IMR-90 (cell line): Measurements from ENCODE around the gene KCNQ1. TPM values are rescaled to one million over a fixed set of nuclear protein-coding genes. Genes with fewer than 3 reads are reported as not detected.

ENCODE experiments used
- ATAC-seq: fragments of 200-7000 bp; cut with Tn5 transposase; 2 replicates; pipeline ENCODE4 v1.9.1; 2020; ENCODE audit warnings: low read depth, mild to moderate bottlenecking, moderate library complexity
- BruUV-seq: library from RNA; stranded (reverse); fragments of 400-500 nt; replicated peaks from 2 replicates; lab custom pipeline; 2021; lab: Mats Ljungman, UMichigan
- CTCF ChIA-PET: fragments of 300-600 bp; formaldehyde crosslinking; extraction: SDS; loops from one replicate; lab custom pipeline; 2021; ENCODE audit warnings: antibody characterized with exemption; lab: Yijun Ruan, JAX
- POLR2A ChIA-PET: fragments of 300-600 bp; sonication (Branson Sonifier 250); formaldehyde crosslinking; loops from one replicate; lab custom pipeline; 2022; ENCODE audit warnings: antibody characterized with exemption; ENCODE audit not compliant: unreplicated experiment; lab: Charles Lee
- DNase-seq: peaks from one replicate; pipeline ENCODE4 v3.0.0; 2013
- H2AFZ ChIP-seq: replicated peaks from 2 replicates; pipeline ENCODE3; 2013; ENCODE audit warnings: low read length, mild to moderate bottlenecking; ENCODE audit not compliant: poor library complexity
- H2AK5ac ChIP-seq: 2 replicates; pipeline ENCODE4 v1.6.1; 2013; ENCODE audit warnings: low read depth, low read length, inconsistent platforms
- H2AK9ac ChIP-seq: replicated peaks from 2 replicates; pipeline ENCODE3; 2013; ENCODE audit warnings: mild to moderate bottlenecking, low read depth, low read length, moderate library complexity; ENCODE audit not compliant: poor library complexity
- H2BK120ac ChIP-seq: 2 replicates; pipeline ENCODE4 v1.6.1; 2013; ENCODE audit warnings: low read depth, low read length, inconsistent platforms
- H2BK15ac ChIP-seq: 3 replicates; pipeline ENCODE4 v1.6.1; 2013; ENCODE audit warnings: low read depth, low read length, inconsistent platforms
- H2BK20ac ChIP-seq: 2 replicates; pipeline ENCODE4 v1.6.1; 2013; ENCODE audit warnings: low read depth, mild to moderate bottlenecking, inconsistent platforms, low read length, moderate library complexity
- H2BK5ac ChIP-seq: 2 replicates; pipeline ENCODE4 v1.6.1; 2013; ENCODE audit warnings: mild to moderate bottlenecking, low read depth, low read length, inconsistent platforms; ENCODE audit not compliant: poor library complexity, severe bottlenecking
- H3K14ac ChIP-seq: replicated peaks from 2 replicates; pipeline ENCODE4 v1.6.1; 2013; ENCODE audit warnings: low read depth, low read length, inconsistent platforms
- H3K18ac ChIP-seq: 2 replicates; pipeline ENCODE4 v1.6.1; 2013; ENCODE audit warnings: low read depth, low read length, control low read depth
- H3K23ac ChIP-seq: 2 replicates; pipeline ENCODE4 v1.6.1; 2013; ENCODE audit warnings: low read depth, low read length, inconsistent platforms
- H3K27ac ChIP-seq: 2 replicates; pipeline ENCODE4 v1.5.1; 2013; ENCODE audit warnings: mild to moderate bottlenecking, control low read depth, low read length; ENCODE audit not compliant: insufficient read depth
- H3K27me3 ChIP-seq: 2 replicates; pipeline ENCODE4 v1.6.1; 2013; ENCODE audit warnings: low read length; ENCODE audit not compliant: control insufficient read depth, insufficient read depth
- H3K36me3 ChIP-seq: 2 replicates; pipeline ENCODE4 v1.6.1; 2013; ENCODE audit warnings: low read length, mixed read lengths; ENCODE audit not compliant: control insufficient read depth, insufficient read depth
- H3K4ac ChIP-seq: 2 replicates; pipeline ENCODE4 v1.6.1; 2013; ENCODE audit warnings: low read depth, low read length, inconsistent platforms
- H3K4me1 ChIP-seq: 2 replicates; pipeline ENCODE4 v1.6.1; 2013; ENCODE audit warnings: low read length, mixed read lengths; ENCODE audit not compliant: control insufficient read depth, insufficient read depth
- H3K4me2 ChIP-seq: 2 replicates; pipeline ENCODE4 v1.6.1; 2013; ENCODE audit warnings: low read depth, mild to moderate bottlenecking, control low read depth, low read length, moderate library complexity
- H3K4me3 ChIP-seq: 2 replicates; pipeline ENCODE4 v1.5.1; 2013; ENCODE audit warnings: low read depth, mild to moderate bottlenecking, control low read depth, low read length, moderate library complexity; ENCODE audit not compliant: insufficient read depth
- H3K56ac ChIP-seq: 2 replicates; pipeline ENCODE4 v1.6.1; 2013; ENCODE audit warnings: low read length, inconsistent platforms; ENCODE audit not compliant: insufficient read depth; ENCODE audit errors: extremely low read depth
- H3K79me1 ChIP-seq, 2 experiments: 2 replicates each; pipeline ENCODE4 v1.6.1; 2013; ENCODE audit warnings: low read length in 2 of 2, inconsistent platforms in 1 of 2, low read depth in 1 of 2
- H3K9ac ChIP-seq: 2 replicates; pipeline ENCODE4 v1.6.1; 2013; ENCODE audit warnings: low read depth, low read length, control low read depth
- H3K9me1 ChIP-seq: 2 replicates; pipeline ENCODE4 v1.6.1; 2013; ENCODE audit warnings: low read length, inconsistent platforms; ENCODE audit not compliant: insufficient read depth
- H3K9me3 ChIP-seq: 2 replicates; pipeline ENCODE4 v1.6.1; 2013; ENCODE audit warnings: low read length; ENCODE audit not compliant: control insufficient read depth, insufficient read depth
- H4K20me1 ChIP-seq: 2 replicates; pipeline ENCODE4 v1.6.1; 2013; ENCODE audit warnings: low read length, inconsistent platforms; ENCODE audit not compliant: insufficient read depth
- H4K5ac ChIP-seq: 2 replicates; pipeline ENCODE4 v1.6.1; 2013; ENCODE audit warnings: mild to moderate bottlenecking, low read depth, low read length, control low read depth
- H4K8ac ChIP-seq, 2 experiments: 2 replicates each; pipeline ENCODE4 v1.6.1; 2013; ENCODE audit warnings: low read depth in 2 of 2, low read length in 2 of 2, control low read depth in 1 of 2, inconsistent platforms in 1 of 2
- H4K91ac ChIP-seq: 2 replicates; pipeline ENCODE4 v1.6.1; 2013; ENCODE audit warnings: low read depth, low read length, inconsistent platforms; ENCODE audit not compliant: insufficient read depth
- CHD1 ChIP-seq: IDR thresholded peaks from 2 replicates; pipeline ENCODE4 v1.6.1; 2012; ENCODE audit warnings: low read depth, low read length, improper control_type of control experiment
- MAFK ChIP-seq: IDR thresholded peaks from 2 replicates; pipeline ENCODE4 v1.6.1; 2012; ENCODE audit warnings: low read depth, low read length, improper control_type of control experiment
- MAZ ChIP-seq: IDR thresholded peaks from 2 replicates; pipeline ENCODE4 v1.6.1; 2012; ENCODE audit warnings: low read depth, mild to moderate bottlenecking, low read length, improper control_type of control experiment, moderate library complexity, borderline replicate concordance
- POLR2A ChIP-seq: IDR thresholded peaks from 2 replicates; pipeline ENCODE4 v1.6.1; 2012; ENCODE audit warnings: mild to moderate bottlenecking, low read depth, low read length
- RCOR1 ChIP-seq: IDR thresholded peaks from 2 replicates; pipeline ENCODE4 v1.6.1; 2012; ENCODE audit warnings: mild to moderate bottlenecking, low read length, improper control_type of control experiment; ENCODE audit not compliant: insufficient replicate concordance
- WGBS, 2 experiments: methylation state at CpG; one replicate each; pipeline versions ENCODE4 v1.1.5 to v1.1.7; 2013; ENCODE audit warnings: missing lambda C conversion rate in 2 of 2; ENCODE audit not compliant: insufficient read length in 1 of 2; ENCODE audit errors: extremely low coverage in 2 of 2; 5-methylcytosine and 5-hydroxymethylcytosine counted together
- dilution Hi-C: fragments of 300-500 bp; cut with HindIII; formaldehyde crosslinking; loops from one replicate; pipeline ENCODE4 v1.14.3; 2018; ENCODE audit warnings: low sequenced_read_pairs; ENCODE audit not compliant: unreplicated experiment
- in situ Hi-C: fragments of 300-500 bp; cut with MboI; formaldehyde crosslinking; loops from 3 replicates; pipeline ENCODE4 v1.14.3; 2019; ENCODE audit warnings: low sequenced_read_pairs, inconsistent platforms, mixed read lengths
- intact Hi-C: fragments of 100-400 bp; cut with micrococcal nuclease; formaldehyde crosslinking; loops from 2 replicates; pipeline ENCODE4 v1.10.0; 2022
- polyA plus RNA-seq, 3 experiments: library from polyadenylated mRNA; depleted of rRNA; stranded (reverse); fragments of >200 nt; gene quantifications; 2 replicates each; pipeline ENCODE4 v1.2.3, GENCODE V29; 2012; ENCODE audit warnings: low replicate concordance in 1 of 3
- total RNA-seq: library from RNA; depleted of rRNA; stranded (reverse); fragments of >200 nt; gene quantifications from 2 replicates; pipeline ENCODE4 v1.2.3, GENCODE V29; 2012

Gene KCNQ1
- total and polyA plus RNA-seq, 2 of the 4 experiments (the other 2 are of a cell fraction): 0.07 TPM; not detected in 1

- CTCF ChIA-PET: no interaction called here
- no peak overlapping the region for H2BK20ac ChIP-seq
- H3K9me1 ChIP-seq: no peaks in the 10 kb centered on the region
- no peak overlapping the region for H3K4me3 ChIP-seq
- H3K18ac ChIP-seq: no peak overlapping the region
- H3K4ac ChIP-seq: no peak overlapping the region
- POLR2A ChIA-PET: no interaction called here
- H3K27ac ChIP-seq: no peak overlapping the region
- H2BK15ac ChIP-seq: no peak overlapping the region
- H2BK120ac ChIP-seq: no peak overlapping the region
- no peak overlapping the region for H2BK5ac ChIP-seq
- intact Hi-C loops: no loop called here
- H3K4me2 ChIP-seq: no peak overlapping the region
- in situ Hi-C loops: no loop called here
- no peak overlapping the region for H3K56ac ChIP-seq
- H3K14ac ChIP-seq: no peak overlapping the region
- BruUV-seq: no TSS peak
- H2AK5ac ChIP-seq: no peak overlapping the region
- H4K5ac ChIP-seq: no peak overlapping the region
- H3K23ac ChIP-seq: no peak overlapping the region
- WGBS, 2 experiments: 75% methylated on average over 5 of the region's 16 CpGs; no CpG with 5 or more reads in 1 of the 2 experiments
- DNase-seq (no peak), ATAC-seq (no peak)
- no peaks in the 10 kb centered on the region for H3K4me1 ChIP-seq
- H2AK9ac ChIP-seq: no peak overlapping the region
- TF ChIP-seq CHD1 (no peak), MAZ (no peak), MAFK (no peak), RCOR1 (no peak), POLR2A (no peak)
- no peaks in the 10 kb centered on the region; the same call in 1 of the 2 replicates for H4K20me1 ChIP-seq
- no peak overlapping the region for H4K8ac ChIP-seq
- dilution Hi-C loops: no loop called here
- H3K79me1 ChIP-seq: no peaks in the 10 kb centered on the region
- no peak overlapping the region for H4K91ac ChIP-seq
- H3K9ac ChIP-seq: no peak overlapping the region
- H3K9me3 ChIP-seq: no peaks in the 10 kb centered on the region
- no peak overlapping the region for H2AFZ ChIP-seq
- no peaks in the 10 kb centered on the region for H3K36me3 ChIP-seq
- peaks cover 26% of the 10 kb centered on the region for H3K27me3 ChIP-seq
Observed at GRCh38 chr11:2540223-2540991, 95.6 kb downstream of the KCNQ1 start.
